ENCODE data around the gene PRPF18.

GRCh38 chr10:13656337-13657100 lies 69.8 kb downstream of the PRPF18 start:
- no peak for TF ChIP-seq CTCF (IDR thresholded peaks at IDR 0.05; ENCODE audit: low read depth, low read length)
- no peak for TF ChIP-seq MAX (IDR thresholded peaks at IDR 0.05; ENCODE audit: low read depth, low read length)
